GM19025 (cell line): Measurements from ENCODE around the gene SAMD1.
"Not testable (repeated sequence)": the region's sequence is repeated elsewhere in the genome, so short reads cannot be mapped to it uniquely, and the experiment has no call there.

Experiments
- ATAC-seq: cut with Tn5 transposase; IDR thresholded peaks from one replicate; pipeline ENCODE4 v1.9.1; 2021; ENCODE audit warnings: mild to moderate bottlenecking, low read depth, moderate library complexity; ENCODE audit not compliant: unreplicated experiment

The SAMD1 gene

GRCh38 chr19:14061751-14062557 lies 28.6 kb downstream of the SAMD1 start, which contains the start of gene PALM3:
Gene PALM3, minus strand, starts transcription at chr19:14062076. Its CDS starts 96 bp downstream, at chr19:14061980.
- ATAC-seq, result no peak

- no peak for ATAC-seq
Observed at GRCh38 chr19:14061081-14061749, 29.3 kb downstream of the SAMD1 start.

- no peak for ATAC-seq
Observed at GRCh38 chr19:14059652-14060155, 30.8 kb downstream of the SAMD1 start.

DNA sequence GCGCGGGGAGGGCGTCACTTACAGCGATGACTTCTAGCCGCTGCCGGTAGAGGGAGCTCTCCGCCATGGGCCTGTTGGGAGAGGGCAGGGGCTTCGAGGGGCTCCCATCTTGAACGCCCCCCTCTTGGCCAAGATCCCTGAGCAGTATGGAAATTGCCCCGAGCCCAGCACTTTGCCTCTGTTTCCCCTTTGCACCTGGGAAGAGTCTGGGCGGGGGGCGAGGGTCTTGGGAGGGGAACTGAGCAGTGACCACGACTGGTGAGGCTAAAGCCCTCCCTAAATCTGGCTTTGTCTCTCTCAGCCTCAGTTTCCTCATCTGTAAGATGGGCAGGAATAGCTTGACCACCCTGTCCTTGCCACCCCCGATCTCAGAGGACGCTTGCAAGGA lies 31.5 kb downstream of the SAMD1 start:
- no peak for ATAC-seq

GRCh38 chr19:14058182-14059092 lies 32.1 kb downstream of the SAMD1 start:
- no peak for ATAC-seq

- ATAC-seq, result no peak
Observed at GRCh38 chr19:14056741-14057356, 33.7 kb downstream of the SAMD1 start.

GRCh38 chr19:14056069-14056666 lies 34.4 kb downstream of the SAMD1 start:
- no peak for ATAC-seq

DNA sequence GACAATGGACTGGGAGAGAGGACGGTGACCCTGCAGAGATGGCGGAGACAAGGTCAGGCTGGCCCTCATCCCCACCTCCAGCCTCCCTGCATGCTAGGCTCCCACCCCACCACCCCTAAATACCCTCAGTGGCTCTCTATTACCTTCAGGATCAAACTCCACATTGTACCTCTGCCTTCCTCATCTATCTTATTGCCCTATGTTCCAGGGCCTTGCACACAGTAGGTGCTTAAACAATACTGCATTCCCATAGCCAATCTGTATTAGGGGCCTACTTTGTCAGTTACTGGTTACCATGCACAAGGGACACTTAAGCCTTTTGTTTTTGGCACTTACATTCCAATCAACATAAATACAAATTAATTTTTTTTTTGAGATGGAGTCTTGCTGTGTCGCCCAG lies 35.2 kb downstream of the SAMD1 start:
- ATAC-seq, result no peak

- no peak for ATAC-seq
Observed at GRCh38 chr19:14054721-14055120, 35.8 kb downstream of the SAMD1 start.

DNA sequence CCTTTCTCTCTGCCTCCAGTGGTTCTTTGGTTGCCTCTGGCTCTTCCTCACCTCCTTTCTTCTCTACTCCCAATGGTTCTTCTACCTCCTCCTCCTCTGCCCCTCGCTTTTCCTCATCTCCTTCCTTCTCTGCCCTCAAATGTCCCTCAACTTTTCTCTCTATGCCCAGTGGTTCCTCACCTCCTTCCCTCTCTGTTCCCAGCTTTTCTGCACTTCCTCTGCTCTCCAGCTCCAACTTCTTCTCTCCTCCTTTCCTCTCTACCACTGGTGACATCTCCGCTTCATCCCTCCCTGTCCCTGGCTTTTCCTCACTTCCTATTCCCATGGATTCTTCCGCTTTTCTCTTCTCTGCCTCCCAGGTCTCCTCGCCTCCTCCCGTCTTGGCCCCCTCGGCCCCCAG lies 36.5 kb downstream of the SAMD1 start:
- no peak for ATAC-seq

- no peak for ATAC-seq
Observed at GRCh38 chr19:14053500-14053899, 37.1 kb downstream of the SAMD1 start.

DNA sequence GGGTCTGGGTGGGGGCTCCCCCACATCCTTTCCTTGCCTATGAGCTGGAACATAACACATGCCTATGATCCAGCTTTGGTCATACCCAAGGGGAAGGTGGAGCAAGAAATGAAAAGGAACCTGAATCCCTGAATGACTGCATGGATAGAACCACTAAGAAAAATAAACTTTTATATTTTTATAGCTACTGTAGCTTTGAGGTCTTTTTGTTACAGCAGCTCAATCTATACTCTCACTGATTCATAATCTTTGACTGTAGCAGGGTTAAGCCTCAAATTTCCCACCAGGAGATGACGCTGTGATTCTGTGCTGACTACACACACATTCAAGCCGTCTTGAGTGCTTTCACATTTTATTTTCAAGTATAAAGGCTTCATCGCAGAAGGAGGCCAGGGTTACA lies 37.5 kb downstream of the SAMD1 start:
- no peak for ATAC-seq

GRCh38 chr19:14052470-14052869 lies 38.1 kb downstream of the SAMD1 start:
- no peak for ATAC-seq

- ATAC-seq, result no peak
Observed at GRCh38 chr19:14051980-14052379, 38.6 kb downstream of the SAMD1 start.

- not testable (repeated sequence) for ATAC-seq
Observed at GRCh38 chr19:14050961-14051360, 39.6 kb downstream of the SAMD1 start.

DNA sequence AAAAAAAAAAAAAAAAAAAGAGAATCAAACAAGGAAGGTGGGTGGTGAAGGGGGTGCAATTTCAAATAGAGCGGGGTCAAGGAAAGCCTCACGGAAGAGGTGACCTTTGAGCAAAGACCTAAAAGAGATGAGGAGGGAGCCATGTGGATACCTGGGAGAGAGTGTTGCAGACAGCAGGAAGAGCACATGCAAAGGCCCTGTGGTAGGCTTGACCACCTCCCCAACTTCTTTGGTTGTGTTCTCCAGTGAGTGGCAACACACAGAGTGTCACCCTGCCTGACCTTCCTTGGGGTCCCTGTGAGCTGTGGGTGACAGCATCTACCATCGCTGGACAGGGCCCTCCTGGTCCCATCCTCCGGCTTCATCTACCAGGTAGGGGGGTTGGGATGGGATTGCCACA lies 40.0 kb downstream of the SAMD1 start:
- ATAC-seq, result no peak

DNA sequence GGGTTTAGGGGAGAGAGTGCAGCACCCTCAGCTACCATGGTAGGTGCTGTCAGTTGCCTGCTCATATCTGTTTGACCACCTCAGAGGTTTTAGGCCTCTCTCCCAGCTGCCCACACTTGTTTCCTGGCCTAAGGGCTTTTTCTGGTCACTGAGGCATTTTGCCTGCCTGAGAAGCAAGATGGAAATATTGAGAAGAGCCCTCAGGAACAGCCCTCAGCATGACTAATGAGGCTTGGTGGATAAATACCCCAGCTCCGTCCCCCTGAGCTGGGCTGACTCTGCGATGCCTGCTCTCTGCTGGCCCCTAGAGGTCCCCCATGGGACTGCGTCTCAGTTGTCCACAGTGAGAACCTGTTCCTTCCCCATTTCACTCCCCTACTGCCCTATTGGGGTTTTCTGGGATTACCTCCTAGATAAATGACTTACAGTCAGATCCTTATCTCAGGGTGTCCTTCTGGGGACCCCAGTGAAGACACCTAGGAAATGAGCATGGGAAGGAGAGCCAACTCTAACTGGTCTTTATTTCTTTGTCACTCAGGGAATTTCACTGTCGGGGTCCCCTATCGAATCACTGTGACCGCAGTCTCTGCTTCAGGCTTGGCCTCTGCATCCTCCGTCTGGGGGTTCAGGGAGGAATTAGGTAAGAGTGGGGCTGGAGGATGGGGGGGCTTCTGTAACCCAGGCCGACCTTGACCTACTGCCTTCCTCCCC lies 42.0 kb downstream of the SAMD1 start:
- no peak for ATAC-seq

- not testable (repeated sequence) for ATAC-seq
Observed at GRCh38 chr19:14047866-14048265, 42.7 kb downstream of the SAMD1 start.
